IMR-90 (cell line): ENCODE data around the gene OR9G1. TPM values are rescaled to one million over a fixed set of nuclear protein-coding genes. Genes with fewer than 3 reads are reported as not detected.

Experiments used
- ATAC-seq: fragments of 200-7000 bp; cut with Tn5 transposase; 2 replicates; pipeline ENCODE4 v1.9.1; 2020; ENCODE audit warnings: low read depth, mild to moderate bottlenecking, moderate library complexity
- BruUV-seq: library from RNA; stranded (reverse); fragments of 400-500 nt; replicated peaks from 2 replicates; lab custom pipeline; 2021; lab: Mats Ljungman, UMichigan
- CTCF ChIA-PET: fragments of 300-600 bp; formaldehyde crosslinking; extraction: SDS; loops from one replicate; lab custom pipeline; 2021; ENCODE audit warnings: antibody characterized with exemption; lab: Yijun Ruan, JAX
- POLR2A ChIA-PET: fragments of 300-600 bp; sonication (Branson Sonifier 250); formaldehyde crosslinking; loops from one replicate; lab custom pipeline; 2022; ENCODE audit warnings: antibody characterized with exemption; ENCODE audit not compliant: unreplicated experiment; lab: Charles Lee
- DNase-seq: peaks from one replicate; pipeline ENCODE4 v3.0.0; 2013
- H2AFZ ChIP-seq: replicated peaks from 2 replicates; pipeline ENCODE3; 2013; ENCODE audit warnings: low read length, mild to moderate bottlenecking; ENCODE audit not compliant: poor library complexity
- H2AK5ac ChIP-seq: 2 replicates; pipeline ENCODE4 v1.6.1; 2013; ENCODE audit warnings: low read depth, low read length, inconsistent platforms
- H2AK9ac ChIP-seq: replicated peaks from 2 replicates; pipeline ENCODE3; 2013; ENCODE audit warnings: mild to moderate bottlenecking, low read depth, low read length, moderate library complexity; ENCODE audit not compliant: poor library complexity
- H2BK120ac ChIP-seq: 2 replicates; pipeline ENCODE4 v1.6.1; 2013; ENCODE audit warnings: low read depth, low read length, inconsistent platforms
- H2BK15ac ChIP-seq: 3 replicates; pipeline ENCODE4 v1.6.1; 2013; ENCODE audit warnings: low read depth, low read length, inconsistent platforms
- H2BK20ac ChIP-seq: 2 replicates; pipeline ENCODE4 v1.6.1; 2013; ENCODE audit warnings: low read depth, mild to moderate bottlenecking, inconsistent platforms, low read length, moderate library complexity
- H2BK5ac ChIP-seq: 2 replicates; pipeline ENCODE4 v1.6.1; 2013; ENCODE audit warnings: mild to moderate bottlenecking, low read depth, low read length, inconsistent platforms; ENCODE audit not compliant: poor library complexity, severe bottlenecking
- H3K14ac ChIP-seq: replicated peaks from 2 replicates; pipeline ENCODE4 v1.6.1; 2013; ENCODE audit warnings: low read depth, low read length, inconsistent platforms
- H3K18ac ChIP-seq: 2 replicates; pipeline ENCODE4 v1.6.1; 2013; ENCODE audit warnings: low read depth, low read length, control low read depth
- H3K23ac ChIP-seq: 2 replicates; pipeline ENCODE4 v1.6.1; 2013; ENCODE audit warnings: low read depth, low read length, inconsistent platforms
- H3K27ac ChIP-seq: 2 replicates; pipeline ENCODE4 v1.5.1; 2013; ENCODE audit warnings: mild to moderate bottlenecking, control low read depth, low read length; ENCODE audit not compliant: insufficient read depth
- H3K27me3 ChIP-seq: 2 replicates; pipeline ENCODE4 v1.6.1; 2013; ENCODE audit warnings: low read length; ENCODE audit not compliant: control insufficient read depth, insufficient read depth
- H3K36me3 ChIP-seq: 2 replicates; pipeline ENCODE4 v1.6.1; 2013; ENCODE audit warnings: low read length, mixed read lengths; ENCODE audit not compliant: control insufficient read depth, insufficient read depth
- H3K4ac ChIP-seq: 2 replicates; pipeline ENCODE4 v1.6.1; 2013; ENCODE audit warnings: low read depth, low read length, inconsistent platforms
- H3K4me1 ChIP-seq: 2 replicates; pipeline ENCODE4 v1.6.1; 2013; ENCODE audit warnings: low read length, mixed read lengths; ENCODE audit not compliant: control insufficient read depth, insufficient read depth
- H3K4me2 ChIP-seq: 2 replicates; pipeline ENCODE4 v1.6.1; 2013; ENCODE audit warnings: low read depth, mild to moderate bottlenecking, control low read depth, low read length, moderate library complexity
- H3K4me3 ChIP-seq: 2 replicates; pipeline ENCODE4 v1.5.1; 2013; ENCODE audit warnings: low read depth, mild to moderate bottlenecking, control low read depth, low read length, moderate library complexity; ENCODE audit not compliant: insufficient read depth
- H3K56ac ChIP-seq: 2 replicates; pipeline ENCODE4 v1.6.1; 2013; ENCODE audit warnings: low read length, inconsistent platforms; ENCODE audit not compliant: insufficient read depth; ENCODE audit errors: extremely low read depth
- H3K79me1 ChIP-seq, 2 experiments: 2 replicates each; pipeline ENCODE4 v1.6.1; 2013; ENCODE audit warnings: low read length in 2 of 2, inconsistent platforms in 1 of 2, low read depth in 1 of 2
- H3K9ac ChIP-seq: 2 replicates; pipeline ENCODE4 v1.6.1; 2013; ENCODE audit warnings: low read depth, low read length, control low read depth
- H3K9me1 ChIP-seq: 2 replicates; pipeline ENCODE4 v1.6.1; 2013; ENCODE audit warnings: low read length, inconsistent platforms; ENCODE audit not compliant: insufficient read depth
- H3K9me3 ChIP-seq: 2 replicates; pipeline ENCODE4 v1.6.1; 2013; ENCODE audit warnings: low read length; ENCODE audit not compliant: control insufficient read depth, insufficient read depth
- H4K20me1 ChIP-seq: 2 replicates; pipeline ENCODE4 v1.6.1; 2013; ENCODE audit warnings: low read length, inconsistent platforms; ENCODE audit not compliant: insufficient read depth
- H4K5ac ChIP-seq: 2 replicates; pipeline ENCODE4 v1.6.1; 2013; ENCODE audit warnings: mild to moderate bottlenecking, low read depth, low read length, control low read depth
- H4K8ac ChIP-seq, 2 experiments: 2 replicates each; pipeline ENCODE4 v1.6.1; 2013; ENCODE audit warnings: low read depth in 2 of 2, low read length in 2 of 2, control low read depth in 1 of 2, inconsistent platforms in 1 of 2
- H4K91ac ChIP-seq: 2 replicates; pipeline ENCODE4 v1.6.1; 2013; ENCODE audit warnings: low read depth, low read length, inconsistent platforms; ENCODE audit not compliant: insufficient read depth
- BHLHE40 ChIP-seq: fragments of 150-350 bp; IDR thresholded peaks from 2 replicates; pipeline ENCODE4 v1.6.1; 2016; ENCODE audit warnings: mild to moderate bottlenecking, low read depth, low read length
- CEBPB ChIP-seq: IDR thresholded peaks from 2 replicates; pipeline ENCODE4 v1.6.1; 2012; ENCODE audit warnings: low read depth, low read length, improper control_type of control experiment
- CHD1 ChIP-seq: IDR thresholded peaks from 2 replicates; pipeline ENCODE4 v1.6.1; 2012; ENCODE audit warnings: low read depth, low read length, improper control_type of control experiment
- FOS ChIP-seq: fragments of 150-350 bp; IDR thresholded peaks from 2 replicates; pipeline ENCODE4 v1.6.1; 2016; ENCODE audit warnings: low read depth, low read length
- MAFK ChIP-seq: IDR thresholded peaks from 2 replicates; pipeline ENCODE4 v1.6.1; 2012; ENCODE audit warnings: low read depth, low read length, improper control_type of control experiment
- MAZ ChIP-seq: IDR thresholded peaks from 2 replicates; pipeline ENCODE4 v1.6.1; 2012; ENCODE audit warnings: low read depth, mild to moderate bottlenecking, low read length, improper control_type of control experiment, moderate library complexity, borderline replicate concordance
- MXI1 ChIP-seq: IDR thresholded peaks from 2 replicates; pipeline ENCODE4 v1.6.1; 2012; ENCODE audit warnings: low read depth, mild to moderate bottlenecking, low read length, moderate library complexity, borderline replicate concordance
- NFE2L2 ChIP-seq: fragments of 150-350 bp; IDR thresholded peaks from 2 replicates; pipeline ENCODE4 v1.6.1; 2016; ENCODE audit warnings: low read depth, mild to moderate bottlenecking, low read length
- POLR2A ChIP-seq: IDR thresholded peaks from 2 replicates; pipeline ENCODE4 v1.6.1; 2012; ENCODE audit warnings: mild to moderate bottlenecking, low read depth, low read length
- RAD21 ChIP-seq: IDR thresholded peaks from 2 replicates; pipeline ENCODE4 v1.6.1; 2012; ENCODE audit warnings: low read length, improper control_type of control experiment
- RCOR1 ChIP-seq: IDR thresholded peaks from 2 replicates; pipeline ENCODE4 v1.6.1; 2012; ENCODE audit warnings: mild to moderate bottlenecking, low read length, improper control_type of control experiment; ENCODE audit not compliant: insufficient replicate concordance
- RFX5 ChIP-seq: IDR thresholded peaks from 2 replicates; pipeline ENCODE4 v1.8.0; 2012; ENCODE audit warnings: low read depth, mild to moderate bottlenecking, low read length, moderate library complexity
- SMC3 ChIP-seq: fragments of 150-350 bp; IDR thresholded peaks from 2 replicates; pipeline ENCODE4 v1.6.1; 2016; ENCODE audit warnings: low read depth, mild to moderate bottlenecking, antibody characterized with exemption, low read length, moderate library complexity
- WGBS, 2 experiments: methylation state at CpG; one replicate each; pipeline versions ENCODE4 v1.1.5 to v1.1.7; 2013; ENCODE audit warnings: missing lambda C conversion rate in 2 of 2; ENCODE audit not compliant: insufficient read length in 1 of 2; ENCODE audit errors: extremely low coverage in 2 of 2; 5-methylcytosine and 5-hydroxymethylcytosine counted together
- dilution Hi-C: fragments of 300-500 bp; cut with HindIII; formaldehyde crosslinking; loops from one replicate; pipeline ENCODE4 v1.14.3; 2018; ENCODE audit warnings: low sequenced_read_pairs; ENCODE audit not compliant: unreplicated experiment
- in situ Hi-C: fragments of 300-500 bp; cut with MboI; formaldehyde crosslinking; loops from 3 replicates; pipeline ENCODE4 v1.14.3; 2019; ENCODE audit warnings: low sequenced_read_pairs, inconsistent platforms, mixed read lengths
- intact Hi-C: fragments of 100-400 bp; cut with micrococcal nuclease; formaldehyde crosslinking; loops from 2 replicates; pipeline ENCODE4 v1.10.0; 2022
- polyA plus RNA-seq, 3 experiments: library from polyadenylated mRNA; depleted of rRNA; stranded (reverse); fragments of >200 nt; gene quantifications; 2 replicates each; pipeline ENCODE4 v1.2.3, GENCODE V29; 2012; ENCODE audit warnings: low replicate concordance in 1 of 3
- total RNA-seq: library from RNA; depleted of rRNA; stranded (reverse); fragments of >200 nt; gene quantifications from 2 replicates; pipeline ENCODE4 v1.2.3, GENCODE V29; 2012
- TF ChIP-seq, protein P1 (sequence below): fragments of 150-350 bp; IDR thresholded peaks from 2 replicates; pipeline ENCODE4 v1.6.1; 2016; ENCODE audit warnings: low read depth, mild to moderate bottlenecking, low read length, moderate library complexity, borderline replicate concordance
- TF ChIP-seq, protein P2 (sequence below): fragments of 150-350 bp; IDR thresholded peaks from 2 replicates; pipeline ENCODE4 v1.6.1; 2017; ENCODE audit warnings: mild to moderate bottlenecking, antibody characterized with exemption, low read length, low read depth
- TF ChIP-seq, protein P3 (sequence below): conservative IDR thresholded peaks from 2 replicates; pipeline ENCODE4 v1.5.1; 2012; ENCODE audit warnings: mild to moderate bottlenecking, low read depth, low read length, improper control_type of control experiment

The OR9G1 gene
- total and polyA plus RNA-seq, 2 of the 4 experiments (the other 2 are of a cell fraction) = not detected

DNA sequence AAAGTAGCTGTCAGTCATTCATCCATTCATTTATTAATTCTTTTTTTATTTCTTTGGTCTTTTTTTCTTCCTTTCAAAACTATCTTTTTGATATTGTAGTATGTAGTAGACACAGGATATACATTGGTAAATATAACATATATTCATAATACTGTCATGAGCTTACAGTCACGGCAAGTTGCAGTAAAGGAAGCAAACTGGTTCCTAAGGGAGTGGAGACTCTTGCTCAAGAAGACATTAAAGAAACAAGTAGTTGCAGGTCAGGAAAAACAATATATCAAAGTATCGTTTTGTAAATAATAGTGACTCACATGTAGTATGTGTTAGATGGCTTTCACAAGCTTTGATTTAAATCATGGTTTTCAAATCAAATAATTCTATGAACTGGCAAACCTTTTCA lies 27.9 kb upstream of the OR9G1 start:
- Histone ChIP-seq H3K36me3 (no peaks in the 10 kb centered on the region), H3K4ac (no peak overlapping the region), H2AK5ac (no peak overlapping the region), H3K27me3 (no peaks in the 10 kb centered on the region), H2BK15ac (no peak overlapping the region), H4K91ac (no peak overlapping the region), H2AK9ac (no peak overlapping the region), H4K8ac (no peak overlapping the region), H3K23ac (no peak overlapping the region), H3K4me2 (no peak overlapping the region), H3K4me1 (no peaks in the 10 kb centered on the region), H3K56ac (no peak overlapping the region), H3K9ac (no peak overlapping the region), H4K20me1 (no peaks in the 10 kb centered on the region), H3K14ac (no peak overlapping the region), H3K4me3 (no peak overlapping the region), H3K79me1 (no peaks in the 10 kb centered on the region), H3K9me1 (no peaks in the 10 kb centered on the region), H2BK20ac (no peak overlapping the region), H3K9me3 (peaks cover 5% of the 10 kb centered on the region; the same call in 1 of the 2 replicates), H2BK5ac (no peak overlapping the region), H2AFZ (no peak overlapping the region), H4K5ac (no peak overlapping the region), H2BK120ac (no peak overlapping the region), H3K18ac (no peak overlapping the region), H3K27ac (no peak overlapping the region)
- BruUV-seq = no TSS peak
- no CpG with 5 or more reads among the region's 2 CpGs for WGBS, 2 experiments
- dilution Hi-C loops = no loop called here
- no peak for TF ChIP-seq RCOR1
- no peak for TF ChIP-seq POLR2A
- no peak for TF ChIP-seq MAFK
- no peak for TF ChIP-seq CHD1
- TF ChIP-seq MAZ = no peak
- TF ChIP-seq, protein P1, sequence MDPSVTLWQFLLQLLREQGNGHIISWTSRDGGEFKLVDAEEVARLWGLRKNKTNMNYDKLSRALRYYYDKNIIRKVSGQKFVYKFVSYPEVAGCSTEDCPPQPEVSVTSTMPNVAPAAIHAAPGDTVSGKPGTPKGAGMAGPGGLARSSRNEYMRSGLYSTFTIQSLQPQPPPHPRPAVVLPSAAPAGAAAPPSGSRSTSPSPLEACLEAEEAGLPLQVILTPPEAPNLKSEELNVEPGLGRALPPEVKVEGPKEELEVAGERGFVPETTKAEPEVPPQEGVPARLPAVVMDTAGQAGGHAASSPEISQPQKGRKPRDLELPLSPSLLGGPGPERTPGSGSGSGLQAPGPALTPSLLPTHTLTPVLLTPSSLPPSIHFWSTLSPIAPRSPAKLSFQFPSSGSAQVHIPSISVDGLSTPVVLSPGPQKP = no peak
- TF ChIP-seq MXI1 = no peak
- TF ChIP-seq SMC3 = no peak
- TF ChIP-seq, protein P2, sequence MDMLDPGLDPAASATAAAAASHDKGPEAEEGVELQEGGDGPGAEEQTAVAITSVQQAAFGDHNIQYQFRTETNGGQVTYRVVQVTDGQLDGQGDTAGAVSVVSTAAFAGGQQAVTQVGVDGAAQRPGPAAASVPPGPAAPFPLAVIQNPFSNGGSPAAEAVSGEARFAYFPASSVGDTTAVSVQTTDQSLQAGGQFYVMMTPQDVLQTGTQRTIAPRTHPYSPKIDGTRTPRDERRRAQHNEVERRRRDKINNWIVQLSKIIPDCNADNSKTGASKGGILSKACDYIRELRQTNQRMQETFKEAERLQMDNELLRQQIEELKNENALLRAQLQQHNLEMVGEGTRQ = no peak
- no peak for TF ChIP-seq RFX5
- no peak for TF ChIP-seq NFE2L2
- TF ChIP-seq RAD21 = no peak
- TF ChIP-seq FOS = no peak
- TF ChIP-seq CEBPB = no peak
- no peak for TF ChIP-seq BHLHE40
- TF ChIP-seq, protein P3, sequence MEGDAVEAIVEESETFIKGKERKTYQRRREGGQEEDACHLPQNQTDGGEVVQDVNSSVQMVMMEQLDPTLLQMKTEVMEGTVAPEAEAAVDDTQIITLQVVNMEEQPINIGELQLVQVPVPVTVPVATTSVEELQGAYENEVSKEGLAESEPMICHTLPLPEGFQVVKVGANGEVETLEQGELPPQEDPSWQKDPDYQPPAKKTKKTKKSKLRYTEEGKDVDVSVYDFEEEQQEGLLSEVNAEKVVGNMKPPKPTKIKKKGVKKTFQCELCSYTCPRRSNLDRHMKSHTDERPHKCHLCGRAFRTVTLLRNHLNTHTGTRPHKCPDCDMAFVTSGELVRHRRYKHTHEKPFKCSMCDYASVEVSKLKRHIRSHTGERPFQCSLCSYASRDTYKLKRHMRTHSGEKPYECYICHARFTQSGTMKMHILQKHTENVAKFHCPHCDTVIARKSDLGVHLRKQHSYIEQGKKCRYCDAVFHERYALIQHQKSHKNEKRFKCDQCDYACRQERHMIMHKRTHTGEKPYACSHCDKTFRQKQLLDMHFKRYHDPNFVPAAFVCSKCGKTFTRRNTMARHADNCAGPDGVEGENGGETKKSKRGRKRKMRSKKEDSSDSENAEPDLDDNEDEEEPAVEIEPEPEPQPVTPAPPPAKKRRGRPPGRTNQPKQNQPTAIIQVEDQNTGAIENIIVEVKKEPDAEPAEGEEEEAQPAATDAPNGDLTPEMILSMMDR = no peak
- in situ Hi-C loops = no loop called here
- DNase-seq = no peak
- intact Hi-C loops = no loop called here
- no peak for ATAC-seq
- ChIA-PET CTCF (no interaction called here), POLR2A (no interaction called here)
